ENCODE results near the gene COL9A1.

- TF ChIP-seq CTCF (conservative IDR thresholded peaks at IDR 0.05) (no peak), EZH2 (IDR thresholded peaks at IDR 0.05; ENCODE audit: low read depth) (no peak)
Measured at GRCh38 chr6:70188202-70188601, 114.7 kb downstream of the COL9A1 start.
